DMS53 treated with DMSO at 0.1 percent for 48 hours (cell line): Measurements from ENCODE around the gene NIPAL1.
"Not testable (repeated sequence)": the region's sequence is repeated elsewhere in the genome, so short reads cannot be mapped to it uniquely, and the experiment has no call there.

Experiments
- DNase-seq: peaks from one replicate; lab custom pipeline; 2025; ENCODE audit not compliant: unreplicated experiment; lab: John Stamatoyannopoulos, UW

NIPAL1 gene

DNA sequence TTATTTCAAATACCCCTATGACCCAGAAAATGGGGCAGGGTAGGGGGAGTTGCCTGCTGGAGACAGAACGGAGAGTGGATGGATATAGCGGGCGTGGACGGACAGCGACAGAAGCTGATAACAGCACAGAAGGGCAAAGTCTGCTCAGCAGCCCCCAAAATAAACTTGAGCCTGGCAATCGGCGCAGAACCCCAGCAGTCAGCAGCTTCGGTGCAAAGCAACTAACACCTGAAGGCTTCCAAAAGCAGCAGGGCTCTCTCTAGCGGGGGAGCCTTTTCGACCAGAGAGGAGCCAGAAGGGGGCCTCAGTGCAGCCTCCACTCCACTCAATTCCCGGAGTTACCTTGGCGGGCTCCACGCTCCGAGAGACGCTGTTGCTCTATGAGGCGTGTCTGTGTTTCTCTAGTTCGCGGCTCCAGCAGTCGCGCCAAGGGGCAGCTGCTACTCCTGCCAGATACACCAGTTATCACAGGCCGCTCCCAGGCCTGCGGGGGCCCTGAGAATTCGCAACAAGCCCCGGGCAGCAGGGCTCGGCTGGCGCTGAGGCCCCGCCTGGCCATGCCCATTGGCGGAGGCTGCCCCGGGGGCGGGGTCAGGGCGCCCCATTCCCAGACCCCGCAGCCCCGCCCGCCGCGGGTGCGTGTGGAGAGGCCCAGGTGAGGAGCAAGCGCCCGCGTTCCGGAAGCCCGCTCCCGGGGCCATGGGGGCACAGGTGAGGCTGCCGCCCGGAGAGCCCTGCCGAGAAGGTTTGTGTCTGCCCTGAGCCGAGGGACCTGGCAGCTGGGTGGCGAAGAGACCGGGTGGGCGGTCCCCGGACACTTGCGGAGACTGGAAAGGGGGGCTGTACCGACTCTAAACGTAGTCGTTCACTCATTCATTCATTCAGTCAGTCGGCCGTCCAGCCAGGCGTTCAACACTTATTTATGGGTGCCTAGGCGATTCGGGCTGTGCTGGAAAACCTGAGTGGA is at the start of gene NIPAL1, which contains the start of gene CNGA1:
Gene NIPAL1 (plus strand): TSS at position 632 of the 967 bp plus-strand sequence. CDS start 68 bp downstream, at position 700.
Gene CNGA1 (minus strand): TSS at position 541 of the 967 bp plus-strand sequence. CDS start 63,992 bp downstream, outside the sequence.
- peak; percentile 92 for DNase-seq

DNA sequence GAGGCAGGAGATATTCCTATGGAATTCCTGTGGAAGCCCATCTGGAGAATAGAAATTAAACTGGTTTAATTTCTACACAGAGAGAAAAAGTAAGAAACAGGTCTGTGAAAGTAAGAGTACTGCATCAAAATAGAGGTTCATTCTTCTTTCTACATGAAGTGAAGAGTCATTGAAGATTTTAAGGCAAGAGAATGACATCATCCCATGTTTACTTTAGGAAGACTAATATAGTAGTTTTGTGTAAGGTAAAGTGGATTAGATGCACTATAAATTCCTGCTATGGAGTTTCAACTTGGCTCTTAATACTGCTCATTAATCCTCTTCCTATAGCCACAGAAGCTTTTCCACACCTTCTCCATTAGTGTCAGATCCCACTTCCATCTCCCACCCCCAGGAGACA is 47.7 kb upstream of the NIPAL1 start:
- DNase-seq = no peak

DNA sequence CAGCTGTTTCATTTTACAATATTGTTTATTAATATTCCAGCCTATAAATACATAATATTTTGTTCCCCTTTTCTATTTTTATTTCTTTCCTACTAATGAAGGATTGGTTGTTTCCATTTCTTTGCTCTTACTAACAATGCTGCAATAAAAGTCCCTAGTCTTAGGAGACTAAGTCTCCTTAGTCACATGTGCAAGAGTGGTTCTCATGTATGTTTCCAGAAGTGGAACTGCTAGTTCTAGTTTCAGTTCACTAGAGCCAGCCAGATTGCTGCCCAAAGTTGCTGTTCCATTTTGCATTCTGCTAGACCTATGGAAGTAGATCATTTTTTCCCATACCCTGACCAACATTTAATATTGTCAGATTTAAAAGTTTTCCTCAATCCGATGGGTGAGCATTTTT is 44.4 kb upstream of the NIPAL1 start:
- DNase-seq = no peak

DNA sequence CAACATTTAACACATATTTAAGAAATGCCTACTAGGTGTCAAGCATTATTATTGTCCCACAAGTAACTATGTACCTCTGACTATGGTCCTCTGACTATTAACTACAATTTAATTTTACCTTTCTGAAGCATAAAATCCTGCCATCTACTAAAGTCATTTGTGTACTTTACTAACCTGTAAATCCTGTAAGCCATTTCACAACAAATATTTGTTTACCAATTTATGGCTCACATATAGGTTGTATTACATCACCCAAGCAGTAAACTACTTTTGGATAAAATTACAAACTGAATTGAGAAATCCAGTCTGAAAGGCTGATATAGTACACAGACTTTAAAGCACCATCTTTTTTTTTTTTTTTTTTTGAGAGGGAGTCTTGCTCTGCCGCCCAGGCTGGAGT is 43.9 kb upstream of the NIPAL1 start:
- DNase-seq = no peak

DNA sequence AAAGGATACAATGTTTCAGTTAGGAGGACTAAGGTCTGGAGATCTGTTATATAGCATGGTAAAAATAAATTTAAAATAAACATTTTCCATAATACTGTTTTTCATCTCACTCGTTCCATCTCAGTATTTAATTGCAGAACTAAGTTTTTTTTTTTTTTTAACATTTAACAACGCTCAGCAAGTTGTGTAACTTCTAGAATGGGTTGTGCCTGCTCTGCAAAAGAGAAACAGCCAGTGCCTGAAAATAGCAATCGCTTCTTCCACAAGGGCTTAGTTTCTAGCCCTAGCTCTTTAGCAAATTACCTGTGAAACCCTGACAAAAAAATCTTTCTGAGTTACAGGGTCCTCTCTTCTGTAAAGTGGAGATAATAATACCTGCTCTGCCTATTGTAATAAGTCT is 42.0 kb upstream of the NIPAL1 start:
- no peak for DNase-seq

DNA sequence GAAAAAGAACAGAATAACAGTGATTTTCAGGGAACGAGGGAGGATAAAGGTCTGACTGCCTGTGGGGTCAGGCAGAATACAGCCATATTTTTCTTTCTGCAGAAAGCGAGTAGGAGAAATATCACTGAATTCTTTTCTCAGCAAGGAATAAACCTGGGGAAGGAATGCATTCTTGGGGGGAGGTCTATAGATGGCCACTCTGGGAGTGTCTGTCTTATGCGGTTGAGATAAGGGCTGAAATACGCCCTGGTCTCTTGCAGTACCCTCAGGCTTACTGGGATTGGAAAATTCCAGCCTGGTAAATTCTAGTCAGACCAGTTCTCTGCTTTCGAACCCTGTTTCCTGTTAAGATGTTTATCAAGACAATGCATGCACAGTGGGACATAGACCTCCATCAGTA is 26.4 kb upstream of the NIPAL1 start:
- DNase-seq = no peak

DNA sequence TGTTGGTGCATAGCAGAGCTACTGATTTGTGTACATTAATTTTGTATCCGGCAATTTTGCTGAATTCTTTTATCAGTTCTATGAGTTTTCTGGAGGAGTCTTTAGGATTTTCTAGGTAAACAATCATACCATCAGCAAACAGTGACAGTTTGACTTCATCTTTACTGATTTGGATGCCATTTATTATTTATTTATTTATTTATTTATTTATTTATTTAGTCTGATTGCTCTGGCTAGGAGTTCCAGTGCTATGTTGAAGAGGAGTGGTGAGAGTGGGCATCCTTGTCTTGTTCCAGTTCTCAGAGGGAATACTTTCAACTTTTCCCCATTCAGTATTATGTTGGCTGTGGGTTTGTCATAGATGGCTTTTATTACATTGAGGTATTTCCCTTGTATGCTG is 24.1 kb upstream of the NIPAL1 start:
- DNase-seq = not testable (repeated sequence)

DNA sequence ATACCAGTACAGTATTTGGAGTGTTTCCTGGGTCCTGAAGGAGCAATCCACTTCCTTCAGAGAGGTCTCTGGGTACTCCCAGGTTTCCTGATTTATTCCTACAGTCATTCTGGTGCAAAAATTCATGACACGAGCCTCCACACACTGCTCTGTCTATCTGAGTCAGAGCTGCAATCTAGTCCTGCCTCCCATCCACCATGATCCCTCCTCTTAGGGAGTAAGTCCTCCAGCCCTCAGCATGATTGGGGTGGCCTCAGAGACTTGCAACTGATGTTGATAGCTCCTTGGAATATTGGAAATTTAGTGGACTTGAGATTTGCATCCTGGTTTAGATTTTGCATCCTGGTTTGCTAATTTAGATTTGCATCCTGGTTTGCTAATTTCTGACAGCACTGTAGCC is 20.6 kb upstream of the NIPAL1 start:
- no peak for DNase-seq

DNA sequence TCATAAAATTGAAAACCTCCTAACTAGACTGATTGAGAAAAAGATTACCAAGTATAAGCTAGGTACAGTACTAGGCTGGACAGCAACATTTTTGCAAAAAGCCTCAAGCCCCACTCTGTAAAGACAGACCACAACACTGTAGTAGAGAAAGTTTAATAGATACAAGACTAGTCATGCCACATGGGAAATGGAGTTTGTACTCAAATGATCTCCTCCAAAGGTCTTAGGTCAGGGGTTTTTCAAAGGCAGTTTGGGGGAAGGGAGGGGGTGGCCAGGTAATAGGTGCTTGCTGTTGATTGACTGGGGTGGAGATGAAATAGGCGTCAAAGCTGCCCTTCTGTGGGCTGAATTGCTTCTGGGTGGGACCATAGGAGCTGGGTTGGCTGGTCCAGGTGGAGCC is 14.3 kb upstream of the NIPAL1 start:
- DNase-seq = no peak

DNA sequence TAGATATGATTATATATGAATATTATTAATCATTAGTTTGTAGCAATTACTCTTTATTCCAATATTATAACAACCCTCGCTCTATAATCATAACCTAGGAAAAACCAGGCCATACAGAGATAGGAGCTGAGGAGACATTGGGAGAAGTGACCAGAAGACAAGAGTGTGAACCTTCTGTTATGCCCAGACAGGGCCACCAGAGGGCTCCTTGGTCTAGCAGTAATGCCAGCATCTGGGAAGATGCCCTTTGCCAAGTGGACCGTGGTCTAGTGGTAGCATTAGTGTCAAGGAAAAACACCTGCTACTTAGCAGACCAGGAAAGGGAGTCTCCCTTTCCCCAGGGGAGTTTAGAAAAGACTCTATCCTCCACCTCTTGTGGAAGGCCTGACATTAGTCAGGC is 13.0 kb upstream of the NIPAL1 start:
- DNase-seq = peak; percentile 78

DNA sequence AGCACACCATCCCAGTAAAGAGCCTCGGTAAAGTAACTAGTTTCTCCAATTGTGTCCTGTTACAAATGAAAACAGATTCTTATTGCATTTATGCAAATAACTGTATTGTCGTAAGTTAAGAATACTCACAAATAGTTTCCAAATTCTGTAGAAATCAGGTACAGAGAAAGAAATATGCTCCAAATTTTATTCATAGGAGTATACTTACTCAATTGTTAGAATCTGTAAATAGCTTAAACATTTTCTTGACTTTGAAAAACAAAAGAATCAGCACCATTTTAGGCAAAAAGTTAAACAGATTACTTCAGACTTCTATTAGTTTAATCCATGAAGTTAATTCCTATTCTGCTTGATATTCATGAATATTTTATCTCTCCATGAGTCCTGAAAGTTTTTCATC is 10.8 kb upstream of the NIPAL1 start:
- no peak for DNase-seq

DNA sequence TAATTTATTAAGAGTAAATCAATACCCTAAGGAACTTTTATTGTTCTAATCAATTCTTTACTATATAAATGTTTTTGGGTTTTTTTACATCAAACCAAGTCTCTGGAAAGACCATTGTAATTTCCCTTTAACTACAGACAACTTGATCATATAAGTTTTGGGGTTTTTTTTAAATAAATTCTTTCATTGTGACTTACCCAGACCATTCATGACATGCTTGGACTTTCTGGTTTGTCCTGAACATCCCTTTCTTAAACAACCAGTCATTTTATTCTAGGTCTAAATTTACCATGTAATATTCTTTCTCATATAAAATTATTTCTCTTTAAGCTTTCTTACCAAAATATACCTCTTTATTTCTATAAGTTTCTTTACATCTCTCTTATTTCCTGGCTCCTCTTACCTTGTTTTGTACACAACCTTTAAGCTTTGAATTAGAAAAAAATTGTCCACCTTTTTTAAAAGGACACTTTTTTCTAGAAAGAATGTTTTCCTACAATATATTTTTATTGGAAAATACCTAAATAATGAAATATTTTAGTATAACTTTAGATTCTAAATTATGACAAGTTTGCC is 8.5 kb upstream of the NIPAL1 start:
- DNase-seq = no peak

DNA sequence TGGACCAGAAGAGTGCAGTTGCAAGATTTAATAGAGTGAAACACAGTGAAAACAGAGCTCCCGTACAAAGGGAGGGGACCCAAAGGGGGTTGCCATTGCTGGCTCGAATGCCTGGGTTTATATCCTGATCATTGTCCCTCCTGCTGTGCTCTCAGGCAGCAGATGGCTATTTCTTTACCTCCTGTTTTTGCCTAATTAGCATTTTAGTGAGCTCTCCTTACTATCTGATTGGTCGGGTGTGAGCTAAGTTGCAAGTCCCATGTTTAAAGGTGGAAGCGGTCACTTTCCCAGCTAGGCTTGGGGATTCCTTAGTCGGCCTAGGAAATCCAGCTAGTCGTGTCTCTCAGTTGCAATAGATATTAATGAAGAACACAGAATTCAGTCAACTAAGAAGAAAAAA is 5.7 kb upstream of the NIPAL1 start:
- DNase-seq = not testable (repeated sequence)

DNA sequence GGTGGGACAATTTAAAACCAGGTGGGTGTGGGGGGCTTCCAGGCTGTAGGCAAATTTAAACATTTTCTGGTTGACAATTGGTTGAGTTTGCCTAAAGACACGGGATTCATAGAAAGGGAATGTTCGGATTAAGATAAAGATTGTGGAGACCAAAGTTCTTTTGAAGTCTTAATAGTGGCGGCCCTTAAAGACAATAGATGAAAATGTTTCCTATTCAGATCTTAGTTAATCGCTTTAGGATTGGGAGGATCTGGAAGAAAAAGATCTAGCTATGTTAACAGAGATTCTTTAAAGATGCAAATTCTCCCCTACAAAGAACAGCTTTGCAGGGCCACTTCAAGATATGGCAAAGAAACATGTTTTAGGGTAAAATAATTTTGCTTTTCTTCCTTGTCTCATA is 4.8 kb upstream of the NIPAL1 start:
- DNase-seq = no peak

DNA sequence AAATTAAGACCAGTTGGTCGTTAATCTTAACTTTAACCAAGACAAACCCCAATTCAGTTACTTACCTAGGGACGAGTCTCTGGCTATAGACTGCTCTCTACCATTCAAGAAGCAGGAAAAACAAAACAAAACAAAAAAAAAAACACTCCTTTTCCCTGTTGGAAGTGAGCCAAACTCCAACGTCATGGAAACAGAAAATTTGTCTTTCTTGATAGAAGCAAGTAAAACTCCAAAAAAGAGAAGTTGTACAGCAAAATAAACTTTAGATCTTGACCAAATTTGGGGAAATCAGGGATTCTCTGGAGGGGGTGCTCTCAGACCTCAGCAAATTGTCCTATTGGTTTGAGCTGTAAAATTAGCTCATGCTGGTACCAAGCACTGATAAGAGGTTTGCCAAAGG is 3.7 kb upstream of the NIPAL1 start:
- no peak for DNase-seq

DNA sequence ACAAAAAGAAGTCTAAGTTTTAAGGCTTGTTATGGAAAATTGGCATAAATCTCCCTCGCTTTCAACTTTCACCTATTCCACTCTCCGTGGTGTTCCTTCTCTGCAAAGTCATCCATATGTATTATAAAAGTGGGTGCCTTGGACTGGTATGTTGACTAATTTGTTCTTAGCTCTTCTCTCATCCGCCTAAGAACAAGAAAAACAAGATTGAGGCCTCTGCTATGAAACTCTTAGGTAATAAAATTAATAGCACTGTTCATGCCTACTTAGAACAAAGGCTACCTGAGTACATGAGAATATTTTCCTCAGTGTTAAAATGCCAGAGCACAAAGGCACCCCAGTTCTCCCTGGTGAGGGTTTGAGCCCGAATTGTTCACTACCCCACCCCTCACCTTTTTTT is 1.4 kb upstream of the NIPAL1 start:
- DNase-seq = no peak

DNA sequence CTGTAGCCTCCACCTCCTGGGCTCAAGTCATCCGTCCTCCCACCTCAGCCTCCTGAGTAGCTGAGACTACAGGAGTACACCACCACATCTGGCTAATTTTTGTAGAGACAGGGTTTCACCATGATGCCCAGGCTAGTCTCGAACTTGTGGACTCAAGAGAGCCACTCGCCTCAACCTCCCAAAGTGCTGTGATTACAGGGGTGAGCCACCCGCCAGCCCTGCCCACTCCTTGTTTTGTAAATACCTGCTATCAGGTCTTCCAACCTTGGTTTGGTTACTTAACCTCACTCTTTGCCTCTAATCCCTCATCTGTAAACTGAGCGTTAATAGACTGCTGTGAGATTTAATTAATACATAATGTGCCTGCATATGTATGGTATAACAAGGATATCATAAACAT is 894 bp upstream of the NIPAL1 start:
- no peak for DNase-seq

DNA sequence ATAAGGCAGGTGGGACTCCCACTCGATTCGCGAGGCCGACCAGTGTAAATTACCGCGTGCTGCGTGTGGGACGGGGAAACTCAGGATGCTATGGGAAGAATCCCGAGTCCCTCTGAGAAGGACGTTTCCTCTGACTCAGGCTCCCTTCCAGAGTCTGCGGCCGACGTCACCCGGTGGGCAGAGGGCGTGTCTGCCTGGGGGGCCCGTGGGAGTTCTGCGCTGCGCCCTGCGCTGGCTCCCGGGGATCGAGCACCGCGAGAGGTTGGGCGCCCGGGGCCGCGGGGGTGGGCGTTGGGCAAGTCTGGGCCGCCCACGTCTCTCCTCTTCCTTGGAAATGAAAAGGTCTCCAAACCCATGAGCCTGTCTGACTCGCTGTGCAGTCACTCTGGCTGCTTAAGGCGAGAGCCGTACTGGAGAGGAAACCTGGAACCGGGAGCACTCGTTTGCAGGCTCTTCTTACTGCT is 568 bp downstream of the NIPAL1 start:
- peak; percentile 68 for DNase-seq

DNA sequence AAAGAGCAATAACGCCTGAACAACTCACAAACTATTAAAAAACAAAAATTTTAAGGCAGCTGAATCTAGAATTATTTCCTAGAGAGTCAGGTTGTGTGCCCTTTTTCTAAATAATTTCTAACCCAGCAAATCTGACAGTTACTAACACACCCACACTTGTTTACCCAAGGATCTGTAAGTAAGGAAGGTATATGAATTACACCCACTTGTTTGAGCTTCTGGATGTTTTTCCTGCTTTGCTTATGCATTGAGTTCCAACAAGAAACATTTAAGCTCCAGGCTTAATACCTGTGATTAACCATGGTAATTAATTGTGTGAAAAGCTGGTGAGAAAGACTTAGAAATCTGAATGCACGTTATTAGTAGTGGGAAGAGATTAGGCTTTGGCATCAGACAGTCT is 1.5 kb downstream of the NIPAL1 start:
- DNase-seq = no peak

DNA sequence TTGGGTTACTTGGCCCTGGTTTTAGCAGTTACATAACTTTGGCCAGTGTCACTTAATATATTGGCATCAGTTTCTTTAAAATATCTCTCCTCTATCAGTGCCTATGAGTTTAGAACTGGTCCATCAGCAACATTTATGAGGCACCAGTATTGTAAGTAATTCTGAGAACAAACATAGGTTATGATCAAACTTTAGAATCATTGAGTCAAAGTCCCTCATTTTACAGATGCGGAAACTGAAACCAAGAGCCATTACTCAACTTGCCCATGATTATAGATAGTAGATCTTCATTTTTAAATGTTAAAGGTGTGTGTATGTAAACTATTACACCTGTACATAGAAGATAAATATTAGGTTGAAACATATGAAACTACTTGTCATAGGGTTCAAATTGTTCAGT is 4.5 kb downstream of the NIPAL1 start:
- no peak for DNase-seq

DNA sequence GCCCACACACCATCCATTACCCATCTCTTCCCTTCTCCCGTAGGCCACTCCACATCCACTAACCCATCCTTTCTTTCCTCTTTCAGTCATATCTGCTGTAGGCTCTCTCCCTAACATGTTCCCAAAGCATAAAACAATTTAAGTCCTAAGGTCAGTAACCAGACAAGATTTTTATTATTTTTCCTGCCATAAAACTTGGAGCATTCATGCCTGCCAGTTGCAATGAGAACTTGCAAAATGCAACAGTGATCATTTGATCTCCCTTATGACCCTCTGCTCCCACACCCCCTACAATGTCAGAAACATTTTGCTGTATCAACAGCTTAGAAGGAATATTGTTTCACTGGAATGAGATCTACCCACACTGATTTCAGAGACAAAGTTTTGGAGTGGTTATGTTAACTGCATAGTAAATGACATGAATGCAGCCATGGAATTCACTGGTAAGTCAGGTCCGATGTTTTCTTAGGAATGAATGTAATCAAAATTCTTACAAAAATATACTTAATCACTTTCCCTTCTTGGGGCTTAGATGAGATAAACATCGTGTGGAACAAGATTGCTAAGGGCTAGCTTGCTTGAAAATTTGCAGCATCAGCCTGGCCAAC is 5.7 kb downstream of the NIPAL1 start:
- no peak for DNase-seq

DNA sequence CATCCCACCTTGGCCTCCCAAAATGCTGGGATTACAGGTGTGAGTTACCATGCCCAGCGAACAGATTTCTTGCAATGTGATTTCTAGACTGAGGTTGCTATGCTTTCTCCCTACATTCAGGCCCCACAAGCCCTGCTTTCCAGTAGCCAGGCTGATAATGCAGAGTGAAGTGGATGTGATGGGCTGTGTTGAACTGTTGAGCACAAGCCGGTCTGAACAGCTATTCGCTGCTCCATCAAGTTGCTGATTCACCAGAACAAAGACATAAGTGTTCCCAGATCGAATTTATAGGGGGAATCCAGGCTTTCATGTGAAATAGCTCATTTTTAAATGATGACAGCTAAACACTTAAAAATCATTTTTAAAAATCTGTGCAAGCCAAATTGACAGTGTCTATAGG is 8.0 kb downstream of the NIPAL1 start:
- DNase-seq = no peak
